GM15510 (cell line): ENCODE measurements around the gene UBXN2A.
A peak's percentile ranks its signal among the peaks of the same experiment; 100 is the strongest.

Experiments
- POLR2A ChIP-seq: IDR thresholded peaks from 3 replicates; pipeline ENCODE4 v1.6.1; 2011; ENCODE audit warnings: borderline replicate concordance; ENCODE audit not compliant: insufficient read length; ENCODE audit errors: extremely low read depth

The UBXN2A gene

DNA sequence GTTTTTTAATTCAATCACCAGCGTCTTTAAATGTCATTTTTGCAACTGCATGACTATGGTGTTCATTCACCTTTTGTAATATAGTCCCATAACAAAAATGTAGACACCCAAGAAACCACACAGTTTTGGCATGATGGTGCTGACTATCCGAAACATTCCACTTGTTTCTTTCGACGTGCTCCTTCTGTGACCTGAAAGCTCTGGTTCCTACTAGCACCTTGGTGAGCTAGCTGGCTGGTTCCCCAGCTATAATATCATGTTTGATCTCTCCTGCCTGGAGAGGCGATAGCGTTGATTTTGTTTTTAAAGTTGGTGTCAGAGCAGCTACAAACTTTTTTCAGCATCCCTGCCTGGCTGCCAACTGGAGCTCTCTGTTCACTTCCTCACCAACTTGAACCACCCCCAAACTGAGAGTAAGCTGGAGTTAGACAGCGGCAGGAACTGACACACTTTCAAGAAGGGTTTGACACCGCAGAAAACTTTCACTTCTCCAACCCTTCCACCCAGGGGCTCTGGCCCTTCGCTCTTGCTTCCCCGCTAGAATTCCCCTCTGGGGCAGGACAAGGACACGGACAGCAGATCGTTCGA lies 14.5 kb upstream of the UBXN2A start:
- peak; percentile 67 for TF ChIP-seq POLR2A

DNA sequence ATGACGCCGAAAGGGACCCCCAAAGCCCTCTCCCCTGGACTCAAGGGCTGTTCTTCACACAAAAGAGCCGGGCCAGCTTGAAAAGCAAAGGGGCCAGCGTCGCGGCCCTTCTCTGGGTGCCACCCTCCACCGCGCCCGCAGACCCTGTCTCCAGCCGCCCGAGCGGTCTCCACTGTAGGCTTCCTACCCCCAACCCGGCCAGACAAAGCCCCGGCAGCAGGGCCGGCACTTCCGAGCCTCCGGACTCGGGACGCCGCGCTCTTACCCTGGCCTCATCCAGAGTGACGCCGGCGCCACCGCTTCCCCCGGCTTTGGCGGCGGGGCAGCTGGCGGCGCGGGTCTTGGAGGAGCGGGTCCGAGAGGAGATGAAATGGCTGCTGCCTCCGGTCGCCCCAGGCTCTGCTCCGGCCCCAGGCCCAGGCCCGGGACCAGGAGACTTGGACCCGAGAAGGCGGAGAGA lies 13.9 kb upstream of the UBXN2A start:
- no peak for TF ChIP-seq POLR2A

DNA sequence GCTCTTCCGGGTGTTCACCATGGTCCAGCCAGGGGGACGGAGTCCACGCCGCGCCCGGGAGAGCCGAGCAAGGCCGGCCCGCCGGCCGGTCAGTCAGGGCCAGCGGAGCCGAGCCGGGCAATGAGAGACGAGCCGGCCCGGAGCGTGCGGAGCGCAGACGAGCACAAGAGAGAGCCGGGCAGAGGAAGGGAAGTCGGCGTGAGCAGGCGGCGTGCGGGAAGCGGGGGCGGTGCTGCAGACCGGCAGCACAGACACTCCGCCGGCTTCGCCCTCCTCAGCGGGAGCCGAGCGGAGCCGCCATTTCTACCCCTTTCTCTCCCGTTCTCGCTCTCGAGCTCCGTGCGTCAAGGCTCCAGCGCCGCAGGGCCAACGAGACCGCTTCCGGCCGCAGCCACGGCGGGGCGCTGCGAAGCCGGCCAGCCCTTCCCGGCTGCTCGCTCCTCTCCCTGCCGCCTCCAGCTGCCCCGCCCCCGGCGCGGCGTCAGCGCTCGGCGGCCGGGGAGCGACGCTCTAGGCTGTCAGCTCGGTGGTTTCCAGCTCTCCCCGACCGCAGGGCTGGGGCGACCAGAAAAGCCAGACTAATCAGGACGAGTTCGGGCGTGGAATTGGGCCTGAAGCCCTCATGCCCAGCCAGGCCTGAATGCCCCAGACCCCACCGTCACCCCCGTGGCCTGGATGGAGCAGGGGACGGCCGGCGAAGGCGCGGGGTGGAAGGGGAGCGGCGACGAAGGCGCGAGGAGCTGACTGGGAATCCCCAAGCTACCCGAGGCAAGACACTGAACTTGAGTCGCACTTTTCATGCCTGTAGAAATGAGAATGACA lies 13.3 kb upstream of the UBXN2A start, which contains the start of gene ATAD2B:
Gene ATAD2B (minus strand): TSS at position 374 of the 822 bp plus-strand sequence. CDS start 353 bp downstream, at position 21.
- TF ChIP-seq POLR2A, result peak; percentile 90

DNA sequence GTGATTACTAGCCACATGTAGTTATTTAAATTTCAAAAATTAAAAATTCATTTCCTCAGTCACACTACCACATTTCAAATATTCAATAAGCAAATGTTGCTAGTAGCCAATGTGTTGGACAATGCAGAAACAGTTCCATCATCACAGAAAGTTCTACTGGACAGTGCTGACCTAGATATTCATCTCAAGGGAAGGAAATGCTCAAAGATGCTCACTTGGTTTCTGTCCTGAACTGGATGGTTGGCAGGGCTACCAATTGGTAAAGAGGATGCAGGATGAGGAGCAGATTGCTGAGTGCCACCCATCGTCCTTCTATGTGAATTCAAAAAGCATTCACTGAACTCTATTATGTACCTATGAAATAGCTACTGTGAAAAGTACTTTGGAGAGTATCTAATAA lies 6.0 kb upstream of the UBXN2A start:
- TF ChIP-seq POLR2A, result no peak

DNA sequence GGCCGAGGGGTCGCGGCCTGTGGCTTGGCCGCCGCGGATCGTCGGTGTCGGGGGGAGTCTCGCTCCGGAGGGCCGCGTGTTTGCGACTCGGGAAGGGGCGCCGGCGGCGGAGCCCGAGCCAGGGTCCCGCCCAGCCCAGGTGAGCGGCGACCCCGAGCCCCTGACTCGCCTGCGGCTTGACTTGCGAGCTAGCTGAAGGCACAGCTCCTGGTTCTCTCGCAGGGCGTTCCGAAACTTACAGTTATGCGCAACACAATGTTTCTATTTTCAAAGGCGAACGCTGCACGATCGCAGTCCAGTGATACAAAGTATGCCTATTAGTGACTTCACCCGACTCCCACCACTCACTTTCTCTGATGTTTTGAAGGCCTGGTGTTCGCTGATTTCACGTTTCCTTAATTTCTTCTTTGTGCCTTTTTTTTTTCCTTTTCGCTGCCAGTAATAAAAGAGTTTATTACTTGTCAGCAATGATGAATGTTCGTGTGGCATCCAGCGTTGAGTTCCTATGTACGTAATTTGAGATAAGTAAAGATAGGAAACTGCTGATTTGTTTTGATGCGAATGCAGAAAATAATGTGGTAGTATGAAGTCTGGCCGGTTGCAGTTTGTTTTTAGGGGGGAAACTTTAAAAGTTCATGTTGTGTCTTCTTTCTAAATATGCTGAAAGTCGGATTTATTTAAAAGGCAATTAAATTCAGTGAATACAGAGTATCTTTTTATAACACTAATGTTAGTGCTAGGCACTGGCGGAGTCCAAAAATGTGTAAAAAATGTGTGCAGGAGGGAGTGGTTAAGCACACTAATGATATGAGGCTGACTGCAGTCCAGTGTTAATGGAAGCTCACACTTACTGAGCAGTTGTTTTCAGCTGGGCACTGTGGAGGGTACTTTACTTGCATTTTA lies 706 bp downstream of the UBXN2A start:
- no peak for TF ChIP-seq POLR2A

DNA sequence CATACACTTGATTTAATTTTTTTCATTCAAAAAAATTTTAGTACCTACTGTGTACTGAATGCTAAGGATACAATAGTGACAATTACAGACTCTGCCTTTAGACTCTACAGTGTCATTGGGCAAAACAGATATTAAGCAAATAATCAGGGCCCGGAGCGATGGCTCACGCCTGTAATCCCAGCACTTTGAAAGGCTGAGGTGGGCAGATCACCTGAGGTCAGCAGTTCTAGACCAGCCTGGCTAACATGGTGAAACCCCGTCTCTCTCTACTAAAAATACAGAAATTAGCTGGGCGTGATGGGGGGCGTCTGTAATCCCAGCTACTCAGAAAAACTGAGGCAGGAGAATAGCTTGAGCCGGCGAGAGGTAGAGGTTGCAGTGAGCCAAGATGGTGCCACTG lies 1.4 kb downstream of the UBXN2A start:
- TF ChIP-seq POLR2A, result no peak

DNA sequence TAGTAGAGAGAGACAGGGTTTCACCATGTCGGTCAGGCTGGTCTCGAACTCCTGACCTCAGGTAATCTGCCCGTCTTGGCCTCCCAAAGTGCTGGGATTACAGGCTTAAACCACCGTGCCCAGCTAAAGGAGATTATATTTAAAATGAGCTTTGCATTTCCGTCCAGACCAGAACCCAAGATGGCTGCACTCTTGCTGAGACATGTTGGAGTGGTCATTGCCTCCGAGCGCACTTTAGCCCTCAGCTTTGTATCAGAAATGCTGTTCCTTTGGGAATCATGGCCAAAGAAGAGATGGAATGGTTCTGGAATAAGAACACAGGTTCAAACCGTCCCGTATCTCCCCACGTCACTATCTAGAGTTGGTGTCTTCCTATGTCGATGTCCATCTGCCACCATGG lies 3.4 kb downstream of the UBXN2A start:
- no peak for TF ChIP-seq POLR2A

DNA sequence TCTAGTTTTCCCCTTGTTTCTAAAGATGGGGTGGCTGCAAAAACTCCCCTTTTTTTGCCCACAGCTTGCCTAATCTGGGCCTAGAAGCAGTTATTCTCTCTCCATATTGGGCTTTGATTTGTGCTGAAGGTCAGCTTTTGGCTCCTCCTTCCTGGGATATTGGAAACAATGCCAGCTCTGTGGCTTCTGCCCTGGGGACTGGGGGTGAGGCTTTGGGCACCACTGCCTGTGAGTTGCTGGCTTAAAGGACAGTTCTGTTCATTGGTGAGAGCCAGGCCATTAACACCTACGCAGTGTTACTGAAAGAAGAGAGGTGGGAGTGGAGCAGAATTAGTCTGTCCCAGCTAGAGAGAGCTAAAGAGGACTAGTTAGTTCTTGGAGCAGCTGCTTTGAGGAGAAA lies 4.3 kb downstream of the UBXN2A start:
- TF ChIP-seq POLR2A, result no peak

DNA sequence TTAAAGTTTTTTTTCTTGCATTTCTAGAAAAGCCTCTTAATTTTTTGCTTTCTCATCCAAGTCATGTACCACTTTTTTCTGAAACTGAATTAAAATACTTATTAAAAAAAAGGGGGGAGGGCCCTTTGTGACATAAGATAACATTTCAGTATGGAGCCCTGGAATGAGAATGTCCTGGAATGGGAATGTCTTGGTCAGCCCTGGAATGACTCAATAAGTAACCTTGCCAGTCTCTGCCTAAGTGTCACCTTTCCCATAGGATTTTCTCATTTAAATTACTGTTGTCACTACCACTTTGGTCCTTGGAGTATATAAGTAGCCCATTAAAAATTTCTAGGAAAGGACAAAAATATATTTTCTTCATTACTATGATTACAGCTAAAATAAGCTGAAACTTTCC lies 4.7 kb downstream of the UBXN2A start:
- TF ChIP-seq POLR2A, result no peak

DNA sequence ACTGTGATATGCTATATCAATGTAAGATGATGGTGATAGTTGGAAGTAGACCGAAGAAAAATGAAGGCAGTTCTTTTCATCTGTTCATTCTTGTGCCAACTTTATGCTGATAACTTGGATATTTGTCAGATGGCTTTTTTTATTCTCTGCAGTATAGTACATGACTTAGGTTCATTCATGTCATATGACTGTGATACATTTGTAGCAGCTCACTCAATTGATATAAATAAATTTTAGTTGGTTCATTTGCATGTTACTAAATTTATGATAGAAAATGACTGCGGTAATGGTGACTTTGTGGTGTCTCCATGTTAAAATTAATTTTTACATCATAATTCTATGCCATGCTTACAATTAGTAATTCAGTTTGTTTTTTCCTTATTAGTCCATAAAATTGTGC lies 7.1 kb downstream of the UBXN2A start:
- TF ChIP-seq POLR2A, result no peak

DNA sequence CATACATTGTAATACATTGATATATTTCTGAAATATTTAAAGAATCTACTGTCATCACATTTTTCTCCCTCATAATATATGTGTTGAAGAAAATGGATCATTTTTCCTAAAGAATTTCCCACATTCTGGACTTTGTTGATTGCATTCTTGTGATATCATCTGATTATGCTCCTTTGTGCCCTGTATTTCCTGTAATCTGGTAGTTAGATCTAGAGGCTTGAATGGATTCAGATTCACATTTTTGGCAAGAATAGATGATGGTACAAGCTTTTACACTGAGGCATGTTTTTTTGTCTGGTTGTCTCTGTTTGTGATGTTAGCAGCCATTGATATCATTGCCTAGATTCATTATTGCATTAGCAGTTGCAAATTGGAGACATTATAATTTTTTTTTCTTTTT lies 13.4 kb downstream of the UBXN2A start:
- TF ChIP-seq POLR2A, result no peak

DNA sequence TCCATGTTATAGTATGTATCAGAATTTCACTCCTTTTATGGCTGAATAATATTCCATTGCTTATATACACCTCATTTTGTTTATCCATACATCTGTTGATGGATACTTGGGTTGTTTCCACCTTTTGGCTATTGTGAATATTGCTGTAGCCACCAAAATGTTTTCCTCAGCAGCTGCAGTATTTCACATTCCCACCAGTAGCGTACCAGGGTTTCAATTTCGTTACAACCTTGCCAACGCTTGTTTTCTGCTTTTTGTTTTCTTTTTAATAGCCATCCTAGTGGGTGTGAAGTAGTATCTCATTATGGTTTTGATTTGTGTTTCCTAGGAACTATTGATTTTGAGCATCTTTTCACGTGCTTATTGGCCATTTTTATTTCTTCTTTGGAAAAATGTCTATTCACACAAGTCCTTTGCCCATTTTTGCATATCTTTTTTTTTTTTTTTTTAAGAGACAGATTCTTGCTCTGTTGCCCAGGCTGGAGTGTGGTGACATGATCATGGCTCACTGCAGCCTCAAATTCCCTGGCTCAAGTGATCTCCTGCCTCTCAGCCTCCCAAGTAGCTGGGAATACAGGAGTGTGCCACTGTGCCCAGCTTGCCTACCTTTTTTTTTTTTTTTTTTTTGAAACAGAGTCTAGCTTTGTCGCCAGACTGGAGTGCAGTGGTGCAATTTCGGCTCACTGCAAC lies 14.2 kb downstream of the UBXN2A start:
- no peak for TF ChIP-seq POLR2A

DNA sequence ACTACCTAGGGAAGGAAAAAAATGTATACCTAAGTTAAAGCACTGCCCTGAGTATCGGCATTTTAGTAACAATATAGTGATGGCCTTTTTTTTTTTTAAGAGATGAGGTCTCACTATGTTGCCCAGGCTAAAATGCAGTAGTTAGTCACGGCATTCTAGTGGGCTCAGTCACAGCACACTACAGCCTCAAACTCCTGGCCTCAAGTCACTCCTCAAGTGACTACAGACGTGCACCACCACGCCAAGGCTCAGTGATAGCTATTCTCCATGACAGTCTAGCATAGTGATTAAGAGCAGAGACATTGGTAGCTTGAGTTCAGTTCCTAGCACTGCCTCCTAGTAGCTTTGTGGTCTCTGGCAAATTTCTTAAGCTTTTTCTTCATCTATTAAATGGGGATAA lies 27.6 kb downstream of the UBXN2A start:
- TF ChIP-seq POLR2A, result no peak

DNA sequence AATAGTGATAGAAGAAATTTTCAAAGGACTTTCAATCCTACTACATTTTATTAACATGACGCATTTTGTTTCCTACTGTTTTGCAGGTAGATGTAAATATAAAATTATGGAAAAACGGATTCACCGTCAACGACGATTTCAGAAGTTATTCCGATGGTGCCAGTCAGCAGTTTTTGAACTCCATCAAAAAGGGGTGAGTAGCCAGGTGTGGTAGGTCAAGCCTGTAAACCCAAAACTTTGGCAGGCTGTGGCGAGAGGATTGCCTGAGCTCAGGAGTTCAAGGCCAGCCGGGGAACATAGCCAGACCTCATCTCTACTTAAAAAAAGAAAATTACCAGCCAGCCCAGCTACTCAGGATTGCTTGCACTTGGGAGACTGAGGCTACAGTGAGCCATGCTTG lies 36.6 kb downstream of the UBXN2A start:
- no peak for TF ChIP-seq POLR2A
